Common myeloid progenitor, CD34-positive (primary cell): ENCODE measurements around the gene HSP90AB1.

Experiments
- CTCF ChIA-PET: fragments of 350-600 bp; sonication (Branson Sonifier 250); formaldehyde crosslinking; loops from one replicate; lab custom pipeline; 2021; ENCODE audit warnings: antibody characterized with exemption; lab: Charles Lee
- POLR2A ChIA-PET: fragments of 350-600 bp; sonication (Branson Sonifier 250); formaldehyde crosslinking; loops from one replicate; lab custom pipeline; 2021; ENCODE audit warnings: antibody characterized with exemption; lab: Charles Lee
- DNase-seq, 3 donors: peaks; one replicate each; pipeline versions ENCODE4 v3.0.0 to v3.0.0-alpha.2; 2013
- H3K27ac ChIP-seq, 2 experiments: 1 replicate in 1 of 2; 2 replicates in 1 of 2; pipeline ENCODE4 v1.7.0; 2013; ENCODE audit warnings: inconsistent platforms in 2 of 2, low read length in 2 of 2, mild to moderate bottlenecking in 2 of 2, low read depth in 1 of 2, moderate library complexity in 1 of 2; ENCODE audit not compliant: severe bottlenecking in 2 of 2, insufficient read depth in 1 of 2, poor library complexity in 1 of 2
- H3K27me3 ChIP-seq, 5 experiments: replicated peaks in 2 of 5; 1 replicate in 3 of 5; 2 replicates in 2 of 5; pipeline versions ENCODE4 v1.6.1 to v1.7.0; 2013; ENCODE audit warnings: low read length in 4 of 5, mild to moderate bottlenecking in 2 of 5, moderate library complexity in 2 of 5, inconsistent platforms in 1 of 5; ENCODE audit not compliant: insufficient read depth in 5 of 5, control insufficient read depth in 4 of 5
- H3K36me3 ChIP-seq, 4 experiments: 1 replicate in 2 of 4; 2 replicates in 2 of 4; pipeline versions ENCODE4 v1.6.1 to v1.7.0; 2013; ENCODE audit warnings: low read length in 3 of 4, control low read depth in 1 of 4, mild to moderate bottlenecking in 1 of 4; ENCODE audit not compliant: control insufficient read depth in 4 of 4, insufficient read depth in 4 of 4
- H3K4me1 ChIP-seq, 4 experiments: 1 replicate in 3 of 4; 2 replicates in 1 of 4; pipeline versions ENCODE4 v1.6.1 to v1.7.1; 2013; ENCODE audit warnings: low read length in 3 of 4, mild to moderate bottlenecking in 3 of 4, control low read depth in 1 of 4, inconsistent platforms in 1 of 4, moderate library complexity in 1 of 4; ENCODE audit not compliant: control insufficient read depth in 4 of 4, insufficient read depth in 4 of 4; ENCODE audit errors: control extremely low read depth in 1 of 4
- H3K4me3 ChIP-seq, 7 experiments: 1 replicate in 4 of 7; 2 replicates in 3 of 7; pipeline versions ENCODE4 v1.5.1 to v1.7.0; 2013; ENCODE audit warnings: mild to moderate bottlenecking in 7 of 7, low read length in 6 of 7, moderate library complexity in 6 of 7, inconsistent platforms in 2 of 7, low read depth in 2 of 7, control low read depth in 1 of 7; ENCODE audit not compliant: insufficient read depth in 4 of 7, control insufficient read depth in 1 of 7; ENCODE audit errors: extremely low read depth in 1 of 7
- H3K9me3 ChIP-seq, 5 experiments: 1 replicate in 4 of 5; 2 replicates in 1 of 5; pipeline versions ENCODE4 v1.6.1 to v1.7.1; 2013; ENCODE audit warnings: low read length in 4 of 5, mild to moderate bottlenecking in 2 of 5, inconsistent platforms in 1 of 5, low read depth in 1 of 5, moderate library complexity in 1 of 5; ENCODE audit not compliant: control insufficient read depth in 4 of 5, insufficient read depth in 2 of 5; ENCODE audit errors: control extremely low read depth in 1 of 5
- WGBS: methylation state at CpG from one replicate; pipeline ENCODE4 v1.1.5; 2013; ENCODE audit not compliant: insufficient coverage; 5-methylcytosine and 5-hydroxymethylcytosine counted together

The HSP90AB1 gene

DNA sequence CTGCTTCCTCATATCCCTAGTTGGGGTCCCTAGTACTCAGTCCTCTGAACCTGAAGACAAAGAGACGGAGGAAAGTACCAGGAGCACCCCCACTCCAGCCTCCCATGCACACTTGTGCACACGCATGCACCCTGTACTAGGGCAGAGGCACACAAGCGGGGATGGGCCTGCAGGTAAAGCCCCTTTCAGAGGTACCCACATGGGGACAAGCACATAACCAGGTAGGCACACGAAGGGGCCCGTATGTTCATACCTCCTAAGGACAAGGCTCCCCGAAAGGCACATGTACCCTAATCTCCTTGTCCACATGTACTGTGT, 24.5 kb downstream of the HSP90AB1 start:
- no peaks in the 10 kb centered on the region for H3K36me3 ChIP-seq
- DNase-seq = no peak
- H3K9me3 ChIP-seq = peaks cover 0 to 4% (median 0%) of the 10 kb centered on the region in 5 experiments
- H3K4me1 ChIP-seq = peaks cover 0 to 19% (median 11%) of the 10 kb centered on the region in 4 experiments
- H3K27ac ChIP-seq = no peak overlapping the region
- ChIA-PET CTCF (interaction anchor here (0.7 to 11.0 kb wide), 2 partner anchors 32 to 65 kb away, joined by 3 to 202 read pairs; no protein-coding TSS in a partner anchor), POLR2A (no interaction called here)
- WGBS = 92% methylated on average over 6 of the region's 6 CpGs
- H3K4me3 ChIP-seq = peak overlapping the region in 1 of 7 experiments; percentile 55
- H3K27me3 ChIP-seq = peaks cover 3 to 71% (median 39%) of the 10 kb centered on the region in 5 experiments

GRCh38 chr6:44271914-44272313, 25.0 kb downstream of the HSP90AB1 start:
- DNase-seq = no peak
- ChIA-PET CTCF (interaction anchor here (0.7 to 11.0 kb wide), 2 partner anchors 32 to 64 kb away, joined by 3 to 202 read pairs; no protein-coding TSS in a partner anchor), POLR2A (no interaction called here)
- H3K9me3 ChIP-seq = peaks cover 0 to 4% (median 0%) of the 10 kb centered on the region in 5 experiments
- peaks cover 0 to 21% (median 10%) of the 10 kb centered on the region in 4 experiments for H3K4me1 ChIP-seq
- no peak overlapping the region for H3K4me3 ChIP-seq
- no peak overlapping the region for H3K27ac ChIP-seq
- H3K36me3 ChIP-seq = no peaks in the 10 kb centered on the region
- H3K27me3 ChIP-seq = peaks cover 3 to 77% (median 40%) of the 10 kb centered on the region in 5 experiments
- 93% methylated on average over 2 of the region's 3 CpGs for WGBS

DNA sequence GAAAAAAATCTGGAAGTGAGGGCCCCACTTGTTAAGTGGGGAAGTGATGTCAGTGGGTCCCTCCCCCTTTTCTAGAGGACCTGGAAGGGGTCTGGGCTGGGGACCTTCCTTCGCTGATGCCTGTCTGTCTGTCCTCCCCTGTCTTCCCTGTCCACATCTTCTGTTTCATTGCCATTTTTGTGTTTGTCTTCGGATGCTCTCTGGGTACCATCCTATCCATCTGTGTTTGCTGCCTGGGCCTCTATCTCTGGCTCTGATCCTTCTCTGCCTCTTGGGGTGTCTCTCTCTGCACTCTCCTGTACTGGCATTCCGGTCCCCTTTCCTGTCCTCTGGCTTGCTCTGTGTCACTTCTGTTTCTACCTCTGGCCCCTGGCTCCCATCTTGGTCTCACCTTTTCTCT, 25.6 kb downstream of the HSP90AB1 start:
- WGBS = 92% methylated on average over 3 of the region's 3 CpGs
- Histone ChIP-seq H3K4me3 (no peak overlapping the region), H3K9me3 (peaks cover 0 to 4% (median 0%) of the 10 kb centered on the region in 5 experiments), H3K4me1 (peaks cover 0 to 21% (median 10%) of the 10 kb centered on the region in 4 experiments), H3K27me3 (peaks cover 3 to 83% (median 46%) of the 10 kb centered on the region in 5 experiments), H3K27ac (no peak overlapping the region), H3K36me3 (no peaks in the 10 kb centered on the region)
- CTCF ChIA-PET = interaction anchor here (11.0 kb wide), 1 partner anchor 31 kb away, joined by 202 read pairs; no protein-coding TSS in a partner anchor
- no peak for DNase-seq
- POLR2A ChIA-PET = no interaction called here

GRCh38 chr6:44272999-44273566, 26.2 kb downstream of the HSP90AB1 start:
- Histone ChIP-seq H3K27me3 (peaks cover 3 to 88% (median 49%) of the 10 kb centered on the region in 5 experiments), H3K4me3 (no peak overlapping the region), H3K4me1 (peaks cover 0 to 21% (median 10%) of the 10 kb centered on the region in 4 experiments), H3K27ac (no peak overlapping the region), H3K9me3 (peaks cover 0 to 4% (median 0%) of the 10 kb centered on the region in 5 experiments), H3K36me3 (no peaks in the 10 kb centered on the region)
- CTCF ChIA-PET = interaction anchor here (1.1 to 11.0 kb wide), 2 partner anchors 31 to 63 kb away, joined by 3 to 202 read pairs; no protein-coding TSS in a partner anchor
- no peak for DNase-seq
- 93% methylated on average over 20 of the region's 23 CpGs for WGBS
- POLR2A ChIA-PET = no interaction called here

DNA sequence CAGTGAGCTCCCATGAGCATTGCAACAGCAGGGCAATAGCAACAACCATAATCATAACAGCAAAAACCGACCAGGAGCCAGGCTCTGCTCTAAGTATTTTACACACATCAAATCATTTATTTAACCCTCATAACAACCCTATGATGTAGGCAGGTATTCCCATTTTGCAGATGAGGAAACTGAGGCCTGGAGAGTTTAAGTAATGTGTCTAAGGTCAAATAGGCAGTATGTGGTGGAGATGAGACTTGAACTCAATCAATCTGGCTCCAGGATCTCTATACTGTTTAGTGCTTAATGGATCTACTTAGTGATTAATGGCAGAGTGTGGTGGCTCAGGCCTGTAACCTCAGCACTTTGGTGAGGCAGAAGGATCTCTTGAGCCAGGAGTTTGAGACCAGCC, 26.7 kb downstream of the HSP90AB1 start:
- Histone ChIP-seq H3K4me1 (peaks cover 0 to 21% (median 10%) of the 10 kb centered on the region in 4 experiments), H3K27me3 (peaks cover 3 to 89% (median 49%) of the 10 kb centered on the region in 5 experiments), H3K36me3 (no peaks in the 10 kb centered on the region), H3K4me3 (no peak overlapping the region), H3K27ac (no peak overlapping the region), H3K9me3 (peaks cover 0 to 4% (median 0%) of the 10 kb centered on the region in 5 experiments)
- no peak for DNase-seq
- POLR2A ChIA-PET = no interaction called here
- CTCF ChIA-PET = interaction anchor here (1.0 to 11.0 kb wide), 3 partner anchors 30 to 62 kb away, joined by 3 to 202 read pairs (median 3); no protein-coding TSS in a partner anchor
- WGBS = no CpG with 5 or more reads among the region's 1 CpG

DNA sequence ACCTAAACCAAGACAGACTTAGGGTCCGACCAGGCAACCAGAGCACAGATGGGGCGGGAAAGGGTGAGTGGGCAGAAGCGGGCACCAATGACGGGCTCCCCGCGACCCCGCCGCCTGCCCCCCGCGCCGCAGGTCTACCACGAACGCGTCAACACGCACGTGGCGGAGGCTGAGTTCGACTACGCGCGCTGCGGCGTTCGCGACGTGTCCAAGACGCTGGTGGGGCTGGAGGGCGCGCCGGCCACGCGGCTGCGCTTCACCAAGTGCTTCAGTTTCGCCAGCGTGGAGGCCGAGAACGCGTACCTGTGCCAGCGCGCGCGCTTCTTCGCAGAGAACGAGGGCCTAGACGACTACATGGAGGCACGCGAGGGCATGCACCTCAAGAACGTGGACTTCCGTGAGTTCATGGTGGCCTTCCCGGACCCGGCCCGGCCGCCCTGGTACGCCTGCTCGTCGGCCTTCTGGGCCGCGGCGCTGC, 28.4 kb downstream of the HSP90AB1 start:
- Histone ChIP-seq H3K36me3 (no peaks in the 10 kb centered on the region), H3K27ac (no peak overlapping the region), H3K4me3 (peak overlapping the region in 2 of 7 experiments; percentile 52 to 61), H3K27me3 (peaks cover 0 to 81% (median 42%) of the 10 kb centered on the region in 5 experiments), H3K9me3 (peaks cover 0 to 4% (median 0%) of the 10 kb centered on the region in 5 experiments), H3K4me1 (peaks cover 0 to 17% (median 8%) of the 10 kb centered on the region in 4 experiments)
- 85% methylated on average over 51 of the region's 59 CpGs for WGBS
- POLR2A ChIA-PET = no interaction called here
- CTCF ChIA-PET = interaction anchor here (0.9 to 11.0 kb wide), 2 partner anchors 28 to 38 kb away, joined by 4 to 202 read pairs; partner anchors contain the start of gene AARS2
- no peak for DNase-seq
